ENCODE data around the gene SORCS2.

Gene SORCS2

DNA sequence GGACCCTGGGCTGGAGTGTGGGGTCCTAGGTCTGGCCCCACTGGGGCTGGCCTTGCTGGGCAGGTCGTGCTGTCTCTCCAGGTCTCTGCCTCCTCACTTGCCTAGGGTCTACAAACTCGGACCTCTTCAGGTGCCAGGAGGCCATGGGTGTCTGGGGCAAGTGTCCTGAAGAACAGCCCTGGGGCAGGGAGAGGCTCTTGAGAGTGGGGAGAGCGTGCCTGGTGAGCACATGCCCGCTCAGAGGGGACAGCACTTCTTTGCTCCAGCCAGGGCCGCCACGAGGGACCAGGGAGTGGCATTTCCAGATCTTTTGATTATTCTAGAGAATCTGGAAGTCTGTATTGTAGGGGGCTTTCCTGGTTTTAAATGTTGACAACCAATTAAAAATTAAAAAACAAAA is 63.7 kb downstream of the SORCS2 start:
- H3K36me3 ChIP-seq (replicated peaks), result no peaks in the 10 kb centered on the region
- in situ Hi-C loops (cut with HindIII; ENCODE audit: low pct_ligation_motif_present, low sequenced_read_pairs), result no loop called here
- H3K27ac ChIP-seq, result no peak overlapping the region

DNA sequence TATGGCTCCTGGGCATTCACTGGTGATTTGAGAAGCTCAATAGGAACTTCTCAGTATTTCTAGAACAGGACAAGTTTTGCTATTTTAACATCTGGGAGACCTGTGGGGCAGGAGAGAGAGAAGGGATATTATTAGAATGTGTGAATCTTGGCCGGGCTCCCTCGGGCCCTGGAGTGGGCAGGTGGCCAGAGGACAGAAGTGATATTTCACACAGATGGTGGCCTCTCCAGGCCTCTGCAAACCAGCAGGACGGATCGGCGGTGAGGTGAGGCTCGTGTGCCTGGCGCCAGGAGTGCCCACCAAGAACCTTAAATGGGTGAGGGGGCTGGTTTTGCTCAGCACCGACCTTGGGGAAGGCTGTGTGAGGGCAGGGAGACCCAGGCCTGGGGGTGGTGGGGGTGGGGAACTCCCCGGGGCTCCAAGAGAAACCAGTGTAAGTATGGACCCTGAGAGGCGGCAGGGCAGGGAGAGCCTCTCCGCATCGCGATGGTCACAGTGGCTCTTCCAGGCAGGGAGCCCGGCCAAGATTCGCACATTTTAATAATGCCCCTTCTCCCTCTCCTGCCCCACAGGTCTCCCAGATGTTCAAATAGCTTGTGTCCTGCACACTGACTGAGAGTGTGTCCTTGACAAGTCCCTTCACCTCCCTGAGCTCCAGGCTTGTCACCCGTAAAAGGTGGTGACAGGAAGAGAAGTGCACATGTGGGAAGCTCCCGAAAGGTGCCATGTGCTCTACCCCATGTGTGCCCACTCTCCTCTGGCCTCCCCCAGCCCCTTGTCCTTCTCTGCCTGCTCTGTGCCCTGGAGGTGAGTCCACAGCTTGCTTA is 64.9 kb downstream of the SORCS2 start:
- in situ Hi-C loops (cut with HindIII; ENCODE audit: low pct_ligation_motif_present, low sequenced_read_pairs), result no loop called here
- no peaks in the 10 kb centered on the region for H3K36me3 ChIP-seq (replicated peaks)
- no peaks in the 10 kb centered on the region for H3K27me3 ChIP-seq (replicated peaks)
- TF ChIP-seq, protein P1, sequence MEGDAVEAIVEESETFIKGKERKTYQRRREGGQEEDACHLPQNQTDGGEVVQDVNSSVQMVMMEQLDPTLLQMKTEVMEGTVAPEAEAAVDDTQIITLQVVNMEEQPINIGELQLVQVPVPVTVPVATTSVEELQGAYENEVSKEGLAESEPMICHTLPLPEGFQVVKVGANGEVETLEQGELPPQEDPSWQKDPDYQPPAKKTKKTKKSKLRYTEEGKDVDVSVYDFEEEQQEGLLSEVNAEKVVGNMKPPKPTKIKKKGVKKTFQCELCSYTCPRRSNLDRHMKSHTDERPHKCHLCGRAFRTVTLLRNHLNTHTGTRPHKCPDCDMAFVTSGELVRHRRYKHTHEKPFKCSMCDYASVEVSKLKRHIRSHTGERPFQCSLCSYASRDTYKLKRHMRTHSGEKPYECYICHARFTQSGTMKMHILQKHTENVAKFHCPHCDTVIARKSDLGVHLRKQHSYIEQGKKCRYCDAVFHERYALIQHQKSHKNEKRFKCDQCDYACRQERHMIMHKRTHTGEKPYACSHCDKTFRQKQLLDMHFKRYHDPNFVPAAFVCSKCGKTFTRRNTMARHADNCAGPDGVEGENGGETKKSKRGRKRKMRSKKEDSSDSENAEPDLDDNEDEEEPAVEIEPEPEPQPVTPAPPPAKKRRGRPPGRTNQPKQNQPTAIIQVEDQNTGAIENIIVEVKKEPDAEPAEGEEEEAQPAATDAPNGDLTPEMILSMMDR (IDR thresholded peaks at IDR 0.05; ENCODE audit: low read depth, low read length, missing control alignments), result no peak
- DNase-seq, result no peak
- no peak overlapping the region for H3K4me3 ChIP-seq (ENCODE audit: low read depth, low read length)
- no peak overlapping the region for H3K27ac ChIP-seq

More for the DNA sequence above, 63.7 kb downstream of the SORCS2 start:
- DNase-seq, result no peak
- H3K27me3 ChIP-seq (replicated peaks), result no peaks in the 10 kb centered on the region
- H3K4me3 ChIP-seq (ENCODE audit: low read depth, low read length), result no peak overlapping the region
- TF ChIP-seq, protein P1 (IDR thresholded peaks at IDR 0.05; ENCODE audit: low read depth, low read length, missing control alignments), result no peak

DNA sequence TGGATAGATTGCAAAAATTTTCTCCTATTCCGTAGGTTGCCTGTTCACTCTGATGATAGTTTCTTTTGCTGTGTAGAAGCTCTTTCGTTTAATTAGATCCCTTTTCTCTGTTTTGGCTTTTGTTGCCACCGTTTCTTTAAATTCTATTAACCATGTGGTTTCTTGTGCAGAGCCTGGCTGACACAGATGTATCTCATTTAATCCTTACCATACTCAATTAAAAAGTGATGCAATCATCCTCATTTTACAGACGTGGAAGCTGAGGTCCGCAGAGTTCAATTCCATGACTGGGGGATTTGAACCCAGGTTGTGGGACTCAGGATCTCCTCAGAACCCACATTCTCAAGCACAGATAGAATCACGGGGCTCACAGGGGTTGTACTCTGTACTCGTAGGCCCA is 66.7 kb downstream of the SORCS2 start:
- in situ Hi-C loops (cut with HindIII; ENCODE audit: low pct_ligation_motif_present, low sequenced_read_pairs), result no loop called here
- Histone ChIP-seq H3K4me3 (ENCODE audit: low read depth, low read length) (no peak overlapping the region), H3K36me3 (replicated peaks) (no peaks in the 10 kb centered on the region), H3K27ac (no peak overlapping the region), H3K27me3 (replicated peaks) (no peaks in the 10 kb centered on the region)
- TF ChIP-seq, protein P1 (IDR thresholded peaks at IDR 0.05; ENCODE audit: low read depth, low read length, missing control alignments), result no peak
- no peak for DNase-seq

DNA sequence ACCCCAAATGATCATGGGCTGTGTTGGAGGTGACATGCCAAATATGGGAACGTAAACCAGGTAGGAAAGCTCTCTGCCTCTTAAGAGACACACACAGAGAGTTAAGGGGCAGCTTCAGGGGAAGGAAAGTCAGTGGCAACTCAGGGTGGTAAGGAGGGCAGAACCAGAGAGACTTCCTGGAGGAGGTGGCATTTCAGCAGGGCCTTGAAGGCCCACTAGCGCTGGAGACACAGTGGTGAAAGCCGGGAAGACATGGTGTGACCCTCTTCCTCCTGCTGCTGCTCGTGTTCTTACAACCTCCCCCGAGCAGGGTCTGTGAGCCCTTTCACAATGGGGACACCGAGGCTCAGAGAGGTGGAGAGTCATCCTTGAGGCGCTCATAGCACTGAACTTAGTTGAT is 68.2 kb downstream of the SORCS2 start:
- TF ChIP-seq, protein P1 (IDR thresholded peaks at IDR 0.05; ENCODE audit: low read depth, low read length, missing control alignments), result no peak

DNA sequence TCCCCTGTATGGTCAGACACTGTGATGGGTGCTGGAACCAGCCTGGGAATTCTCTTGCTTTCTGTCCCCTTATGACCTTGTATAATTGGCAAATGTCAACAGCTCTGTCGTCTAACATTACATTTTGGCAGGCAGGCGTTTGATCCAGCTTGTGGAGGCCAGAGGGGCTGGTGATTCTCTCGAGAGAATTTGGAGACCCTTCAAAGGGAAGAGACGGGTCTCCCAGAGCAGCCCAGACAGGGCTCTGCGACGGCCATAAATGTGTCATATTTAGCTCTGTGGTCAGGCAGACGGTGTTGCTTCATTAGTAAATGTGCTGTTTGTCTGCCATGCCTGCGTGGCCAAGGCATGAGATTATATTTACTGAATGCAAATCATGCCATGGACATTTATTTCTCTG is 68.7 kb downstream of the SORCS2 start:
- no peaks in the 10 kb centered on the region for H3K27me3 ChIP-seq (replicated peaks)
- H3K36me3 ChIP-seq (replicated peaks), result no peaks in the 10 kb centered on the region
- no peak for DNase-seq
- in situ Hi-C loops (cut with HindIII; ENCODE audit: low pct_ligation_motif_present, low sequenced_read_pairs), result no loop called here
- TF ChIP-seq, protein P1 (IDR thresholded peaks at IDR 0.05; ENCODE audit: low read depth, low read length, missing control alignments), result no peak
- no peak overlapping the region for H3K27ac ChIP-seq
- no peak overlapping the region for H3K4me3 ChIP-seq (ENCODE audit: low read depth, low read length)

More for the DNA sequence above, 68.2 kb downstream of the SORCS2 start:
- in situ Hi-C loops (cut with HindIII; ENCODE audit: low pct_ligation_motif_present, low sequenced_read_pairs), result no loop called here
- Histone ChIP-seq H3K4me3 (ENCODE audit: low read depth, low read length) (no peak overlapping the region), H3K36me3 (replicated peaks) (no peaks in the 10 kb centered on the region), H3K27me3 (replicated peaks) (no peaks in the 10 kb centered on the region), H3K27ac (no peak overlapping the region)
- DNase-seq, result no peak

DNA sequence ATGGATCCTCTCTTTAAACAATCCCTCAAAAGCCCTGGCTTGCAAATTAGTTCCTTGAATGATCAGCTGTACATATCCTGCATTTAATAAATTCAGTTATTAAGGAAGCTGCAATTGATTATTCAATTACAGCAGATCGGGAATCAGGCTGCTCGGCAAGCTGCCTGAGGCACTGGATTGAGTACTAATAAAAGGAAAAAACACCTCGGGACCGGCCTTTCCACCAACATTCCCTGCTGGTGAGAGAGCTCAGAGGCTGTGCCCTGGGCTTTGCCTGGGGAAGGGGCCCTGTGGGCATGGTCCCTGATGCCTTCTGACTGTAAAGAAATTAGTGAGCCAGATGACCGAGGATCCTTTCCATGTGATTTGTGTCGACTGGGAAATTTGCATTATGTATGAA is 69.2 kb downstream of the SORCS2 start:
- TF ChIP-seq, protein P1 (IDR thresholded peaks at IDR 0.05; ENCODE audit: low read depth, low read length, missing control alignments), result no peak
- Histone ChIP-seq H3K36me3 (replicated peaks) (no peaks in the 10 kb centered on the region), H3K4me3 (ENCODE audit: low read depth, low read length) (no peak overlapping the region), H3K27ac (no peak overlapping the region), H3K27me3 (replicated peaks) (no peaks in the 10 kb centered on the region)
- in situ Hi-C loops (cut with HindIII; ENCODE audit: low pct_ligation_motif_present, low sequenced_read_pairs), result no loop called here
- DNase-seq, result no peak

All from brain microvascular endothelial cell (primary cell).